Adrenal gland (tissue), 12 donors: ENCODE data around the gene PLIN3. TPM values are rescaled to one million over a fixed set of nuclear protein-coding genes. Genes with fewer than 3 reads are reported as not detected.

Experiments used
- DNase-seq, 7 donors: peaks; one replicate each; pipeline ENCODE4 v3.0.0-alpha.2; 2019 to 2020
- H3K27ac ChIP-seq, 5 donors: fragments of 200-600 bp; sonication (generic) in 4 of 5; 1 replicate in 3 of 5; 2 replicates in 2 of 5; pipeline versions ENCODE4 v1.5.1 to v1.8.0; 2016 to 2020; ENCODE audit warnings: mild to moderate bottlenecking in 1 of 5
- H3K27me3 ChIP-seq: fragments of 200-600 bp; 2 replicates; pipeline ENCODE4 v1.8.0; 2021
- H3K36me3 ChIP-seq, 2 donors: fragments of 200-600 bp; replicated peaks in 1 of 2; 1 replicate in 1 of 2; 2 replicates in 1 of 2; pipeline versions ENCODE4 v1.5.1 to v1.8.0; 2018 to 2022
- H3K4me1 ChIP-seq, 2 donors: fragments of 200-600 bp; replicated peaks in 1 of 2; 1 replicate in 1 of 2; 2 replicates in 1 of 2; pipeline versions ENCODE4 v1.5.1 to v1.8.0; 2018 to 2021
- H3K4me3 ChIP-seq, 4 donors: fragments of 200-600 bp; sonication (generic) in 3 of 4; one replicate each; pipeline ENCODE4 v1.5.1; 2016 to 2018
- H3K9me3 ChIP-seq, 3 donors: fragments of 200-600 bp; sonication (generic) in 1 of 3; replicated peaks in 1 of 3; 1 replicate in 2 of 3; 2 replicates in 1 of 3; pipeline versions ENCODE4 v1.5.1 to v1.8.0; 2016 to 2021
- POLR2A ChIP-seq, 2 donors: fragments of 450-650 bp; IDR thresholded peaks; one replicate each; pipeline ENCODE4 v1.6.1; 2017; ENCODE audit warnings: antibody characterized with exemption in 2 of 2, mild to moderate bottlenecking in 2 of 2, moderate library complexity in 1 of 2
- WGBS, 4 donors: extraction: QIAGEN DNeasy Blood & Tissue Kit in 2 of 4; methylation state at CpG; one replicate each; pipeline versions ENCODE4 v1.1.5 to v1.1.7; 2013 to 2017; 5-methylcytosine and 5-hydroxymethylcytosine counted together
- intact Hi-C, 2 donors: fragments of 100-400 bp; cut with DNase I; formaldehyde crosslinking; loops; one replicate each; pipeline versions ENCODE4 v1.14.1 to v1.15.0; 2022 to 2023
- polyA plus RNA-seq, 3 donors: library from polyadenylated mRNA; stranded (reverse); fragments of 200-250 nt in 2 of 3; fragments of 350-450 nt in 1 of 3; fragmentation: Illumina TruSeq in 1 of 3; extraction: RNeasy Lipid Tissue Mini Kit (QIAGEN cat#74804) in 1 of 3; gene quantifications; one replicate each; pipeline ENCODE4 v1.2.3, GENCODE V29; 2013 to 2014
- total RNA-seq, 9 donors: library from RNA; depleted of rRNA in 4 of 9; stranded (reverse); fragments of >200 nt in 4 of 9; fragments of 120-200 nt in 1 of 9; fragmentation: NEBNext Ultra II Directional in 1 of 9; extraction: Animal tissue kit (Norgen Biotek cat#: 25700) in 1 of 9; gene quantifications; one replicate each; pipeline versions ENCODE4 v1.1.0 to v1.2.4, GENCODE V29; 2013 to 2023
- TF ChIP-seq, protein P1 (sequence below), 6 experiments: fragments of 450-650 bp in 4 of 6; fragments of 200-600 bp in 2 of 6; sonication (generic) in 1 of 6; IDR thresholded peaks; 1 replicate in 5 of 6; 2 replicates in 1 of 6; pipeline versions ENCODE4 v1.5.1 to v1.8.0; 2016 to 2021; ENCODE audit warnings: antibody characterized with exemption in 6 of 6, mild to moderate bottlenecking in 2 of 6, moderate library complexity in 1 of 6
- donor health status: healthy with polysubstance abuse.
- donor health status: Bipolar disorder and iron deficiency.
- donor health status: DM: yes; HTN: yes; CAD: no.
- donor health status: DM: no; HTN: no; CAD: no.
- donor health status: DM: no; HTN: no; CAD: no.
- donor health status: DM: yes; HTN: yes; CAD: no.

PLIN3 gene
- total and polyA plus RNA-seq, 12 donors: 21.3 to 181 (median 103) TPM

GRCh38 chr19:4815426-4816201 is 51.9 kb downstream of the PLIN3 start:
- intact Hi-C loops: no loop called here
- no peaks in the 10 kb centered on the region for H3K27me3 ChIP-seq
- peak overlapping the region in 1 of 5 donors; percentile 46 for H3K27ac ChIP-seq
- no peak for TF ChIP-seq POLR2A (IDR thresholded peaks at IDR 0.05)
- TF ChIP-seq, protein P1, sequence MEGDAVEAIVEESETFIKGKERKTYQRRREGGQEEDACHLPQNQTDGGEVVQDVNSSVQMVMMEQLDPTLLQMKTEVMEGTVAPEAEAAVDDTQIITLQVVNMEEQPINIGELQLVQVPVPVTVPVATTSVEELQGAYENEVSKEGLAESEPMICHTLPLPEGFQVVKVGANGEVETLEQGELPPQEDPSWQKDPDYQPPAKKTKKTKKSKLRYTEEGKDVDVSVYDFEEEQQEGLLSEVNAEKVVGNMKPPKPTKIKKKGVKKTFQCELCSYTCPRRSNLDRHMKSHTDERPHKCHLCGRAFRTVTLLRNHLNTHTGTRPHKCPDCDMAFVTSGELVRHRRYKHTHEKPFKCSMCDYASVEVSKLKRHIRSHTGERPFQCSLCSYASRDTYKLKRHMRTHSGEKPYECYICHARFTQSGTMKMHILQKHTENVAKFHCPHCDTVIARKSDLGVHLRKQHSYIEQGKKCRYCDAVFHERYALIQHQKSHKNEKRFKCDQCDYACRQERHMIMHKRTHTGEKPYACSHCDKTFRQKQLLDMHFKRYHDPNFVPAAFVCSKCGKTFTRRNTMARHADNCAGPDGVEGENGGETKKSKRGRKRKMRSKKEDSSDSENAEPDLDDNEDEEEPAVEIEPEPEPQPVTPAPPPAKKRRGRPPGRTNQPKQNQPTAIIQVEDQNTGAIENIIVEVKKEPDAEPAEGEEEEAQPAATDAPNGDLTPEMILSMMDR (IDR thresholded peaks at IDR 0.05): no peak
- DNase-seq: peak; percentile 90 to 97 (median 94)
- peaks cover 6 to 11% of the 10 kb centered on the region in 2 donors for H3K4me1 ChIP-seq
- WGBS, 4 donors: 25 to 31% (median 29%) methylated on average over 26 to 28 of the region's 28 CpGs
- peaks cover 0 to 17% of the 10 kb centered on the region in 2 donors for H3K36me3 ChIP-seq
- peak overlapping the region in 1 of 4 donors; percentile 35 for H3K4me3 ChIP-seq
- no peaks in the 10 kb centered on the region for H3K9me3 ChIP-seq

- Histone ChIP-seq H3K27me3 (no peaks in the 10 kb centered on the region), H3K4me3 (no peak overlapping the region), H3K4me1 (peaks cover 6 to 11% of the 10 kb centered on the region in 2 donors), H3K9me3 (no peaks in the 10 kb centered on the region), H3K27ac (no peak overlapping the region), H3K36me3 (peaks cover 0 to 17% of the 10 kb centered on the region in 2 donors)
- DNase-seq: no peak
- 66 to 69% (median 67%) methylated on average over 7 of the region's 7 CpGs for WGBS, 4 donors
- TF ChIP-seq, protein P1 (IDR thresholded peaks at IDR 0.05): no peak
- intact Hi-C loops: loop anchor here (5.0 kb wide), 3 partner anchors 37 to 217 kb away; no protein-coding TSS in a partner anchor
These were observed 52.6 kb downstream of the PLIN3 start for GRCh38 chr19:4814625-4815425.

- H3K4me3 ChIP-seq: no peak overlapping the region
- intact Hi-C loops: loop anchor here (2.0 to 5.0 kb wide), 4 partner anchors 41 to 221 kb away; no protein-coding TSS in a partner anchor
- DNase-seq: peak; percentile 77 to 93 (median 86)
- no peaks in the 10 kb centered on the region for H3K9me3 ChIP-seq
- WGBS, 4 donors: 52 to 69% (median 65%) methylated on average over 11 to 12 of the region's 12 CpGs
- H3K27me3 ChIP-seq: no peaks in the 10 kb centered on the region
- peak overlapping the region in 1 of 5 donors; percentile 31 for H3K27ac ChIP-seq
- peaks cover 0 to 1% of the 10 kb centered on the region in 2 donors for H3K36me3 ChIP-seq
- H3K4me1 ChIP-seq: peaks cover 6 to 11% of the 10 kb centered on the region in 2 donors
- no peak for TF ChIP-seq POLR2A (IDR thresholded peaks at IDR 0.05)
- TF ChIP-seq, protein P1 (IDR thresholded peaks at IDR 0.05): peak; percentile 79 to 89 (median 82)
These were observed 55.9 kb downstream of the PLIN3 start for GRCh38 chr19:4811328-4812131.
